Measurements from ENCODE around the gene ADARB2.

The ADARB2 gene

GRCh38 chr10:1605121-1605520 lies 132.2 kb downstream of the ADARB2 start:
- no peaks in the 10 kb centered on the region for H3K27me3 ChIP-seq (ENCODE audit: insufficient read depth, low read depth)
- no peak overlapping the region for H3K9ac ChIP-seq
- no peaks in the 10 kb centered on the region for H4K20me1 ChIP-seq (ENCODE audit: insufficient read depth)
- H3K79me2 ChIP-seq (ENCODE audit: insufficient read depth, low read depth) = no peaks in the 10 kb centered on the region
- H3K4me3 ChIP-seq (IDR thresholded peaks at IDR 0.05; ENCODE audit: insufficient read depth, low read depth, low read length) = no peak overlapping the region
- H3K4me2 ChIP-seq = no peak overlapping the region
- H2AFZ ChIP-seq (ENCODE audit: low read depth) = no peak overlapping the region
- no peak overlapping the region for H3K27ac ChIP-seq
- no peaks in the 10 kb centered on the region for H3K36me3 ChIP-seq (ENCODE audit: insufficient read depth)
- H3K4me1 ChIP-seq (ENCODE audit: low read depth, poor library complexity, severe bottlenecking) = no peaks in the 10 kb centered on the region
- no peak for TF ChIP-seq CTCF (conservative IDR thresholded peaks at IDR 0.05; ENCODE audit: low read depth, low read length)

- Histone ChIP-seq H3K4me1 (ENCODE audit: low read depth, poor library complexity, severe bottlenecking) (no peaks in the 10 kb centered on the region), H2AFZ (ENCODE audit: low read depth) (no peak overlapping the region), H3K4me3 (IDR thresholded peaks at IDR 0.05; ENCODE audit: insufficient read depth, low read depth, low read length) (no peak overlapping the region), H3K27me3 (ENCODE audit: insufficient read depth, low read depth) (no peaks in the 10 kb centered on the region), H3K9ac (no peak overlapping the region), H3K36me3 (ENCODE audit: insufficient read depth) (no peaks in the 10 kb centered on the region), H3K79me2 (ENCODE audit: insufficient read depth, low read depth) (no peaks in the 10 kb centered on the region), H3K27ac (no peak overlapping the region), H3K4me2 (no peak overlapping the region), H4K20me1 (ENCODE audit: insufficient read depth) (no peaks in the 10 kb centered on the region)
- no peak for TF ChIP-seq CTCF (conservative IDR thresholded peaks at IDR 0.05; ENCODE audit: low read depth, low read length)
Measured at GRCh38 chr10:1604246-1604645, 133.1 kb downstream of the ADARB2 start.

- Histone ChIP-seq H3K4me2 (no peak overlapping the region), H3K9ac (no peak overlapping the region), H3K4me3 (IDR thresholded peaks at IDR 0.05; ENCODE audit: insufficient read depth, low read depth, low read length) (no peak overlapping the region), H3K36me3 (ENCODE audit: insufficient read depth) (no peaks in the 10 kb centered on the region), H3K27me3 (ENCODE audit: insufficient read depth, low read depth) (no peaks in the 10 kb centered on the region), H4K20me1 (ENCODE audit: insufficient read depth) (no peaks in the 10 kb centered on the region), H3K27ac (no peak overlapping the region), H3K79me2 (ENCODE audit: insufficient read depth, low read depth) (no peaks in the 10 kb centered on the region), H2AFZ (ENCODE audit: low read depth) (no peak overlapping the region), H3K4me1 (ENCODE audit: low read depth, poor library complexity, severe bottlenecking) (no peaks in the 10 kb centered on the region)
- TF ChIP-seq CTCF (conservative IDR thresholded peaks at IDR 0.05; ENCODE audit: low read depth, low read length) = no peak
Measured at GRCh38 chr10:1603181-1603580, 134.1 kb downstream of the ADARB2 start.

GRCh38 chr10:1602037-1602484 lies 135.3 kb downstream of the ADARB2 start:
- H3K9ac ChIP-seq = no peak overlapping the region
- H2AFZ ChIP-seq (ENCODE audit: low read depth) = no peak overlapping the region
- H4K20me1 ChIP-seq (ENCODE audit: insufficient read depth) = no peaks in the 10 kb centered on the region
- no peaks in the 10 kb centered on the region for H3K27me3 ChIP-seq (ENCODE audit: insufficient read depth, low read depth)
- H3K79me2 ChIP-seq (ENCODE audit: insufficient read depth, low read depth) = no peaks in the 10 kb centered on the region
- no peak for TF ChIP-seq CTCF (conservative IDR thresholded peaks at IDR 0.05; ENCODE audit: low read depth, low read length)
- H3K36me3 ChIP-seq (ENCODE audit: insufficient read depth) = no peaks in the 10 kb centered on the region
- H3K27ac ChIP-seq = no peak overlapping the region
- no peak overlapping the region for H3K4me2 ChIP-seq
- no peaks in the 10 kb centered on the region for H3K4me1 ChIP-seq (ENCODE audit: low read depth, poor library complexity, severe bottlenecking)
- H3K4me3 ChIP-seq (IDR thresholded peaks at IDR 0.05; ENCODE audit: insufficient read depth, low read depth, low read length) = no peak overlapping the region
